Measurements from ENCODE around the gene CDC73. TPM values are rescaled to one million over a fixed set of nuclear protein-coding genes. Genes with fewer than 3 reads are reported as not detected.

CDC73 gene
- total and polyA plus RNA-seq, 10 of the 15 experiments (the other 5 are each of a cell fraction or from before 2014, with no cell fraction given): 10.6 to 43.4 (median 21.7) TPM

DNA sequence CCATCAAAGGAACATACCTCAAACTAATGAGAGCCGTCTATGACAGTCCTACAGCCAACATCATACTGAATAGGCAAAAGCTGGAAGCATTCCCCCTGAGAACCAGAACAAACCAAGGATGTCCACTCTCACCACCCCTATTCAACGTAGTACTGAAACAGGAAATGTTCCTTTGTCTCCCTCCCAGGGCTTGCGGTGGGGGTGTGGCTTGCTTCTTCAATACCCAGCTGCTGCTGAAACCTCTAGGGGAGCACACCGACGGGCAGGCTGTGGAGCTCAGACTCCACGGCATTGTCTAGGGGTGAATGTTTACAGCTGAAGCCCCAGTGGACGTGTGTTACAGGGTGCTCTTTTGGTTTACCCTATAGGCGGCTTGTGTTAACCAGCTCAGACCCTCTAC is 95.1 kb downstream of the CDC73 start (continued):
- TF ChIP-seq, protein P1, sequence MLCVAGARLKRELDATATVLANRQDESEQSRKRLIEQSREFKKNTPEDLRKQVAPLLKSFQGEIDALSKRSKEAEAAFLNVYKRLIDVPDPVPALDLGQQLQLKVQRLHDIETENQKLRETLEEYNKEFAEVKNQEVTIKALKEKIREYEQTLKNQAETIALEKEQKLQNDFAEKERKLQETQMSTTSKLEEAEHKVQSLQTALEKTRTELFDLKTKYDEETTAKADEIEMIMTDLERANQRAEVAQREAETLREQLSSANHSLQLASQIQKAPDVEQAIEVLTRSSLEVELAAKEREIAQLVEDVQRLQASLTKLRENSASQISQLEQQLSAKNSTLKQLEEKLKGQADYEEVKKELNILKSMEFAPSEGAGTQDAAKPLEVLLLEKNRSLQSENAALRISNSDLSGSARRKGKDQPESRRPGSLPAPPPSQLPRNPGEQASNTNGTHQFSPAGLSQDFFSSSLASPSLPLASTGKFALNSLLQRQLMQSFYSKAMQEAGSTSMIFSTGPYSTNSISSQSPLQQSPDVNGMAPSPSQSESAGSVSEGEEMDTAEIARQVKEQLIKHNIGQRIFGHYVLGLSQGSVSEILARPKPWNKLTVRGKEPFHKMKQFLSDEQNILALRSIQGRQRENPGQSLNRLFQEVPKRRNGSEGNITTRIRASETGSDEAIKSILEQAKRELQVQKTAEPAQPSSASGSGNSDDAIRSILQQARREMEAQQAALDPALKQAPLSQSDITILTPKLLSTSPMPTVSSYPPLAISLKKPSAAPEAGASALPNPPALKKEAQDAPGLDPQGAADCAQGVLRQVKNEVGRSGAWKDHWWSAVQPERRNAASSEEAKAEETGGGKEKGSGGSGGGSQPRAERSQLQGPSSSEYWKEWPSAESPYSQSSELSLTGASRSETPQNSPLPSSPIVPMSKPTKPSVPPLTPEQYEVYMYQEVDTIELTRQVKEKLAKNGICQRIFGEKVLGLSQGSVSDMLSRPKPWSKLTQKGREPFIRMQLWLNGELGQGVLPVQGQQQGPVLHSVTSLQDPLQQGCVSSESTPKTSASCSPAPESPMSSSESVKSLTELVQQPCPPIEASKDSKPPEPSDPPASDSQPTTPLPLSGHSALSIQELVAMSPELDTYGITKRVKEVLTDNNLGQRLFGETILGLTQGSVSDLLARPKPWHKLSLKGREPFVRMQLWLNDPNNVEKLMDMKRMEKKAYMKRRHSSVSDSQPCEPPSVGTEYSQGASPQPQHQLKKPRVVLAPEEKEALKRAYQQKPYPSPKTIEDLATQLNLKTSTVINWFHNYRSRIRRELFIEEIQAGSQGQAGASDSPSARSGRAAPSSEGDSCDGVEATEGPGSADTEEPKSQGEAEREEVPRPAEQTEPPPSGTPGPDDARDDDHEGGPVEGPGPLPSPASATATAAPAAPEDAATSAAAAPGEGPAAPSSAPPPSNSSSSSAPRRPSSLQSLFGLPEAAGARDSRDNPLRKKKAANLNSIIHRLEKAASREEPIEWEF (IDR thresholded peaks at IDR 0.05; ENCODE audit: insufficient replicate concordance, low read depth, low read length): no peak
- no peak for TF ChIP-seq MTA3 (IDR thresholded peaks at IDR 0.05; ENCODE audit: borderline replicate concordance, low read length)
- peak; percentile 62; the same call in 1 of the 2 replicates for TF ChIP-seq CBX5 (IDR thresholded peaks at IDR 0.05; ENCODE audit: low read depth)
- TF ChIP-seq BMI1 (IDR thresholded peaks at IDR 0.05; ENCODE audit: borderline replicate concordance): no peak
- TF ChIP-seq RUNX3 (IDR thresholded peaks at IDR 0.05; ENCODE audit: low read length): peak; percentile 85
- TF ChIP-seq, protein P2, sequence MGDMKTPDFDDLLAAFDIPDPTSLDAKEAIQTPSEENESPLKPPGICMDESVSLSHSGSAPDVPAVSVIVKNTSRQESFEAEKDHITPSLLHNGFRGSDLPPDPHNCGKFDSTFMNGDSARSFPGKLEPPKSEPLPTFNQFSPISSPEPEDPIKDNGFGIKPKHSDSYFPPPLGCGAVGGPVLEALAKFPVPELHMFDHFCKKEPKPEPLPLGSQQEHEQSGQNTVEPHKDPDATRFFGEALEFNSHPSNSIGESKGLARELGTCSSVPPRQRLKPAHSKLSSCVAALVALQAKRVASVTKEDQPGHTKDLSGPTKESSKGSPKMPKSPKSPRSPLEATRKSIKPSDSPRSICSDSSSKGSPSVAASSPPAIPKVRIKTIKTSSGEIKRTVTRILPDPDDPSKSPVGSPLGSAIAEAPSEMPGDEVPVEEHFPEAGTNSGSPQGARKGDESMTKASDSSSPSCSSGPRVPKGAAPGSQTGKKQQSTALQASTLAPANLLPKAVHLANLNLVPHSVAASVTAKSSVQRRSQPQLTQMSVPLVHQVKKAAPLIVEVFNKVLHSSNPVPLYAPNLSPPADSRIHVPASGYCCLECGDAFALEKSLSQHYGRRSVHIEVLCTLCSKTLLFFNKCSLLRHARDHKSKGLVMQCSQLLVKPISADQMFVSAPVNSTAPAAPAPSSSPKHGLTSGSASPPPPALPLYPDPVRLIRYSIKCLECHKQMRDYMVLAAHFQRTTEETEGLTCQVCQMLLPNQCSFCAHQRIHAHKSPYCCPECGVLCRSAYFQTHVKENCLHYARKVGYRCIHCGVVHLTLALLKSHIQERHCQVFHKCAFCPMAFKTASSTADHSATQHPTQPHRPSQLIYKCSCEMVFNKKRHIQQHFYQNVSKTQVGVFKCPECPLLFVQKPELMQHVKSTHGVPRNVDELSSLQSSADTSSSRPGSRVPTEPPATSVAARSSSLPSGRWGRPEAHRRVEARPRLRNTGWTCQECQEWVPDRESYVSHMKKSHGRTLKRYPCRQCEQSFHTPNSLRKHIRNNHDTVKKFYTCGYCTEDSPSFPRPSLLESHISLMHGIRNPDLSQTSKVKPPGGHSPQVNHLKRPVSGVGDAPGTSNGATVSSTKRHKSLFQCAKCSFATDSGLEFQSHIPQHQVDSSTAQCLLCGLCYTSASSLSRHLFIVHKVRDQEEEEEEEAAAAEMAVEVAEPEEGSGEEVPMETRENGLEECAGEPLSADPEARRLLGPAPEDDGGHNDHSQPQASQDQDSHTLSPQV (IDR thresholded peaks at IDR 0.05): no peak
- TF ChIP-seq ZNF207 (IDR thresholded peaks at IDR 0.05; ENCODE audit: borderline replicate concordance): no peak
- TF ChIP-seq RCOR1 (conservative IDR thresholded peaks at IDR 0.05; ENCODE audit: low read depth, low read length): no peak
- TF ChIP-seq, protein P3, sequence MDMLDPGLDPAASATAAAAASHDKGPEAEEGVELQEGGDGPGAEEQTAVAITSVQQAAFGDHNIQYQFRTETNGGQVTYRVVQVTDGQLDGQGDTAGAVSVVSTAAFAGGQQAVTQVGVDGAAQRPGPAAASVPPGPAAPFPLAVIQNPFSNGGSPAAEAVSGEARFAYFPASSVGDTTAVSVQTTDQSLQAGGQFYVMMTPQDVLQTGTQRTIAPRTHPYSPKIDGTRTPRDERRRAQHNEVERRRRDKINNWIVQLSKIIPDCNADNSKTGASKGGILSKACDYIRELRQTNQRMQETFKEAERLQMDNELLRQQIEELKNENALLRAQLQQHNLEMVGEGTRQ (IDR thresholded peaks at IDR 0.05; ENCODE audit: borderline replicate concordance, low read depth, low read length): no peak
- TF ChIP-seq, protein P4, sequence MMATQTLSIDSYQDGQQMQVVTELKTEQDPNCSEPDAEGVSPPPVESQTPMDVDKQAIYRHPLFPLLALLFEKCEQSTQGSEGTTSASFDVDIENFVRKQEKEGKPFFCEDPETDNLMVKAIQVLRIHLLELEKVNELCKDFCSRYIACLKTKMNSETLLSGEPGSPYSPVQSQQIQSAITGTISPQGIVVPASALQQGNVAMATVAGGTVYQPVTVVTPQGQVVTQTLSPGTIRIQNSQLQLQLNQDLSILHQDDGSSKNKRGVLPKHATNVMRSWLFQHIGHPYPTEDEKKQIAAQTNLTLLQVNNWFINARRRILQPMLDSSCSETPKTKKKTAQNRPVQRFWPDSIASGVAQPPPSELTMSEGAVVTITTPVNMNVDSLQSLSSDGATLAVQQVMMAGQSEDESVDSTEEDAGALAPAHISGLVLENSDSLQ (IDR thresholded peaks at IDR 0.05): no peak
- TF ChIP-seq, protein P5, sequence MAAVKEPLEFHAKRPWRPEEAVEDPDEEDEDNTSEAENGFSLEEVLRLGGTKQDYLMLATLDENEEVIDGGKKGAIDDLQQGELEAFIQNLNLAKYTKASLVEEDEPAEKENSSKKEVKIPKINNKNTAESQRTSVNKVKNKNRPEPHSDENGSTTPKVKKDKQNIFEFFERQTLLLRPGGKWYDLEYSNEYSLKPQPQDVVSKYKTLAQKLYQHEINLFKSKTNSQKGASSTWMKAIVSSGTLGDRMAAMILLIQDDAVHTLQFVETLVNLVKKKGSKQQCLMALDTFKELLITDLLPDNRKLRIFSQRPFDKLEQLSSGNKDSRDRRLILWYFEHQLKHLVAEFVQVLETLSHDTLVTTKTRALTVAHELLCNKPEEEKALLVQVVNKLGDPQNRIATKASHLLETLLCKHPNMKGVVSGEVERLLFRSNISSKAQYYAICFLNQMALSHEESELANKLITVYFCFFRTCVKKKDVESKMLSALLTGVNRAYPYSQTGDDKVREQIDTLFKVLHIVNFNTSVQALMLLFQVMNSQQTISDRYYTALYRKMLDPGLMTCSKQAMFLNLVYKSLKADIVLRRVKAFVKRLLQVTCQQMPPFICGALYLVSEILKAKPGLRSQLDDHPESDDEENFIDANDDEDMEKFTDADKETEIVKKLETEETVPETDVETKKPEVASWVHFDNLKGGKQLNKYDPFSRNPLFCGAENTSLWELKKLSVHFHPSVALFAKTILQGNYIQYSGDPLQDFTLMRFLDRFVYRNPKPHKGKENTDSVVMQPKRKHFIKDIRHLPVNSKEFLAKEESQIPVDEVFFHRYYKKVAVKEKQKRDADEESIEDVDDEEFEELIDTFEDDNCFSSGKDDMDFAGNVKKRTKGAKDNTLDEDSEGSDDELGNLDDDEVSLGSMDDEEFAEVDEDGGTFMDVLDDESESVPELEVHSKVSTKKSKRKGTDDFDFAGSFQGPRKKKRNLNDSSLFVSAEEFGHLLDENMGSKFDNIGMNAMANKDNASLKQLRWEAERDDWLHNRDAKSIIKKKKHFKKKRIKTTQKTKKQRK (IDR thresholded peaks at IDR 0.05; ENCODE audit: low read depth, low read length): no peak
- TF ChIP-seq MEF2B (IDR thresholded peaks at IDR 0.05; ENCODE audit: partially characterized antibody, poor library complexity, severe bottlenecking): no peak
- peak in 1 of 2 experiments; percentile 49; a peak in 1 of 4 replicates for TF ChIP-seq ETV6 (conservative IDR thresholded peaks at IDR 0.05 in 1 of 2, IDR thresholded peaks at IDR 0.05 in 1 of 2; ENCODE audit: borderline replicate concordance in 1 of 2, low read depth in 1 of 2)
- TF ChIP-seq JUND (IDR thresholded peaks at IDR 0.05; ENCODE audit: low read depth, low read length): no peak
- TF ChIP-seq SREBF1 (IDR thresholded peaks at IDR 0.05; ENCODE audit: low read length): no peak
